GM18519 (cell line): ENCODE results near the gene PRKN.

ENCODE experiments used
- ATAC-seq: cut with Tn5 transposase; IDR thresholded peaks from one replicate; pipeline ENCODE4 v1.9.1; 2021; ENCODE audit warnings: mild to moderate bottlenecking, moderate library complexity; ENCODE audit not compliant: unreplicated experiment, low FRiP score

PRKN gene

DNA sequence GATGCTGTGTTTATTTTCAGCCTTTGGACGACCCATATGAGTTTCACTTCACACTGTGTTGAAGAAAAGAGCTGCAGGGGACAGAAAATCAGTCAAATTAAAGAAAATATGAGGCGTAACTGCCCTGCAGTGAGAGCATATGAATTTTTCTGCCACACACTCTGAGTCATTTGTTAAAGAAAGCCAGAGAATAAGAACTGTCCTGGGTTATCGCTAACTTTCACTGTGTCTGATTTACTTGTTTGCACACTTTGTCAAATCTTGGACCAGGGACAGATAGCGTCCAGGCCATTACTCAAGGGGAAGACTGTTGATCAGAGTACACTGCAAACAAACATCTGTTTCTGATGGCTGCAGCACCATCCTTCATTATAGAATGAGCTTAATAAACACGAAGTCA, 1326.9 kb downstream of the PRKN start:
- no peak for ATAC-seq

- no peak for ATAC-seq
These were observed 1331.0 kb downstream of the PRKN start for GRCh38 chr6:161396539-161396938.

DNA sequence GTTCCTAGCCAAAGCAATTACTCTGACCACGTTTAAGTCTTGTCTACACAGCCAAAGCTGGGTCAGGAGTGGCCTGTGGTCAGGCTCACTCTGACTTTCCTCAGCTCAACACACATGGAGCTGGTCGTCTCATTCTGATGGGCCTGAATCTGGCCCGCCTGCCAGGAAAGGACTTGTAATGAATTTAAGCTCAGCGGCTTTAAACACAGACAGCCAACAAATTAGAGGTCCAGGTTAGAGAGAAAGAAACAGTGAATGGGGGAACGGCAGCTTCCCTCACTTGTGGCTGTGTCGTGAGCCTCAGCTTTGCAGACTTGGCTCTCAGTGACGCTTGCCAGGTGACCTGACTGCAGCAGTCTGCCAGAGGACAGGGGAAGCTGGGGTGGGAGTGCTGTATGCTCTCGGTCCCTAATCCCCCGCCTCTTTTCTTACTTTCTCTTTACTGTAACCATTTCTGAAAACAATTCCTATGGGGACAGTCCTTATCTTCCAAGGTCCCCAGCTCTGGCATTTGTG, 1331.8 kb downstream of the PRKN start:
- ATAC-seq: no peak

GRCh38 chr6:161394437-161394836, 1333.1 kb downstream of the PRKN start:
- no peak for ATAC-seq

- peak; percentile 100 for ATAC-seq
These were observed 1333.7 kb downstream of the PRKN start for GRCh38 chr6:161393839-161394364.

DNA sequence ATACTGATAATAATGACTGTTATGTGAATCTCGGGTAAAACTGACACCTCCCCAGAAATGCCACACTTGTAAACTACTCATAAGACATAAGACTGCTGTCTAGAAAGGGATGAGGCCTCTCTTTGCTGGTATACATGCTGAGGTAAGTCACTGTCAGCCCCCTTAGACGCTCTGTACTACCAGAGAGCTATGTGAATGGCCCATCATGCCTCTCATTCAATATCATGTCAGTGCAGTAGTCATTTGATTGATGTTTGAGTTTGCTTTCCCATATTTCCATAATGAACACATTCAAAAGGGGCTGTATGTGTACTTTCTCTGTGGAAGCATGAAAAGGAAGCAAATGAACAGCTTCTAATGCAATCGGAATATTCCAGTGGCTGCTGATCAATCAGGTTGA, 1334.3 kb downstream of the PRKN start:
- no peak for ATAC-seq

GRCh38 chr6:161389756-161390155, 1337.8 kb downstream of the PRKN start:
- no peak for ATAC-seq

GRCh38 chr6:161383951-161384350, 1343.6 kb downstream of the PRKN start:
- no peak for ATAC-seq

DNA sequence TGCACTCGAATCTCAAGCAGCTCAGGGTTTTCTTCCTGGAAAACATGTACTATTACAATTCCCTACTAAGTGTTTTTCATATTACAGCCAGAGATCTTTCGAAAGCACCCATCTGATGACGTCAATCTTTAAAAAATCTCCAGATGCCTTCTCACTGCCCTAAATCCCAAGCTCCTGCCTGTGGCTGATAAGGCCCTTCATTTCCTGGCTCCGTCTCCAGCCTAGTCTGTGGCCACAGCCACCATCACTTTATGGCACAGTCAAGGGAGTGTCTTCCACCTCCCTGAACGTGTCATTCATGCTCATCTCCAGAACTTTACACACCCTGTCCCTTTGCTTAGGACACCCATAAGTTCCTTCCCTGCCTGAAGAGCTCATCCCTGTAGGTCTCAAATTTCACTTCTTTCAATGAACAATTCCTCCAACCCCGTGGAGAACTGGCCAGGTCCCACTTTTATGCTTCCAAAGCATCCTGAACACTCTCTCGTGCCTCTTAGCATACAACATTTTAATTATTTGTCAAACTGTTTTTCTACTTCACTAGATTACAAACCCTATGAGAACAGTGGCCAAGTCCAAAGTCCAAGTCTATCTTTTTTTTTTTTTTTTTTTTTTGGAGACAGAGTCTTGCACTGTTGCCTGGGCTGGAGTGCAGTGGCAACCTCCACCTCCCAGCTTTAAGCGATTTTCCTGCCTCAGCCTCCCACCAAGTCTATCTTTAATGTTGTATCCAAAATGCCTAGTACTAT, 1347.6 kb downstream of the PRKN start:
- ATAC-seq: no peak

DNA sequence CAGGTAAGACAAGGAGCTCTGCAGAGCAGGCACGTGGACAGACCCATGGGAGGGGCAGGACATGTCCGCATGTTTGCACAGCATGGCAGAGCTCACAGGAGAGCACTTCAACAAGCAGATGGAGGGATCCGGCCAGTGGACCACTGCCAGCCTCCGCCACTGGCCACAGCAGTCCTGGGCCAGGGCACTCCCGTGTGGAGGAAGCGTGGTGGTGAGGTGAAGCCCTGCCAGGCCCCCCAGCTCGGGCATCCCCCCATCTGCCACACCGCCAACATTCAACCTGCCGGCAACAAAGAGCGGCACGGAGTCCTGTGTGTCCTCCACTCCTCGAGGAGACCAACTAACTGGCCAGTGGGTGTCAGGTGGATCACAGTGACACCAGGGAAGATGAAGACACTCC, 1349.5 kb downstream of the PRKN start:
- no peak for ATAC-seq

GRCh38 chr6:161377116-161377515, 1350.5 kb downstream of the PRKN start:
- no peak for ATAC-seq

- ATAC-seq: no peak
These were observed 1351.2 kb downstream of the PRKN start for GRCh38 chr6:161376367-161376766.

GRCh38 chr6:161374971-161375873, 1352.3 kb downstream of the PRKN start:
- no peak for ATAC-seq

DNA sequence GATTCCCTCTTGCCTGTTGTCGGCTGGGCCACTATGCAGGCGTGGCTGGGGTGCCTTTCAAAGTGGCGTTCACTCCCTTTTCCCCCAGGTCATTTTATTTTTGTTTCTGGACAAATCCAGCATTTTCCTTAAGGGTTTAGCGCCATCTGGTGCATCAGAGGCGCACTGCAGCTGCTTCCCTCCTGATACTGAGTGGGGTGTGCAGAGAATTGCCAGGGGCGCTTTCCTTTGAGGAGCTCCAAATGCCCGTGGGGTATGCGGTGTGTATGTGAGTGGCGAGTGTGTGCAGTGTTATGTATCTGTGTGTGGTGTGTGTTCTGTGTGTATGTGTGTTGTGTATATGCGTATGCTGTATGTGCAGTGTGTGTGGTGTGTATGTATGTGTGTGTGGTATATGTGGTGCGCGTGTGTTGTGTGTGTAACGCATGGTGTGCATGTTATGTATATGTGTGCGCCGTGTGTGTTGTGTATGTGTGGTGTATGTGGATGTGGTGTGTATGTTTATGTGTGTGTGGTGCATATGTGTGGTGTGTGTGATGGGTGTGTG, 1353.6 kb downstream of the PRKN start:
- no peak for ATAC-seq

GRCh38 chr6:161372422-161372793, 1355.2 kb downstream of the PRKN start:
- no peak for ATAC-seq

GRCh38 chr6:161370880-161371279, 1356.7 kb downstream of the PRKN start:
- peak; percentile 91 for ATAC-seq

DNA sequence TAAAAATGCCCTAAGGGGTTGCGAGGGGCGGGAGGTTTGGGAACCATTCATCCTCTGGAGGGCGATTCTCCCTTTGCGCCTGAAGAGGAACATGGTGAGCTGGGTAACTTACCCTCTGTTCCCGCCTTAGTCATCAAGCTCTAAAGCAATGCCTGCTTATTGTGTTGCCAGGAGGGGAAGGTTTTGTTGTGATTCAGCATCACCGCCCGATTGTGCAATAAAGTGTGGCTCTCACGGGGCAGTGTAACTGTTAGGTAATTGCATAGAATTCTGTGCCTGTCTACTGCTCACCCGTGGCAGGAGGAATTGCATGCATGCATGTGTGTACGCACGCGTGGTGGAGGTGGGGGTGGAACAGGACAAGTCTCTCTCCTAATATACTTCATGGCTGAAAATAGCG, 1358.2 kb downstream of the PRKN start:
- no peak for ATAC-seq

- no peak for ATAC-seq
These were observed 1359.1 kb downstream of the PRKN start for GRCh38 chr6:161368514-161368913.

- ATAC-seq: no peak
These were observed 1360.1 kb downstream of the PRKN start for GRCh38 chr6:161367472-161367871.

GRCh38 chr6:161366301-161366923, 1361.2 kb downstream of the PRKN start:
- no peak for ATAC-seq

- ATAC-seq: no peak
These were observed 1361.9 kb downstream of the PRKN start for GRCh38 chr6:161365633-161366032.
